ENCODE data around the gene ARG1. TPM values are rescaled to one million over a fixed set of nuclear protein-coding genes. Genes with fewer than 3 reads are reported as not detected.

ARG1 gene
- polyA plus RNA-seq = not detected in 2 replicates

GRCh38 chr6:131572686-131573415 lies at the start of gene ARG1:
Gene ARG1 (plus strand): TSS chr6:131573226. CDS start chr6:131573283, 57 bp downstream.

GRCh38 chr6:131627724-131628682 lies 55.0 kb downstream of the ARG1 start, which contains the start of gene MED23:
Gene MED23 (minus strand): TSS chr6:131628242. CDS start chr6:131628049, 193 bp downstream.

Other genes starting within 250 kb of the ARG1 start
- gene MED23, start 55.0 kb downstream of the ARG1 start, polyA plus RNA-seq = 11.3 and 13.9 TPM in 2 replicates
- 0.26 TPM in 1 of 2 replicates, not detected in the other for gene ENPP3, start 64.1 kb downstream of the ARG1 start, polyA plus RNA-seq
- not detected in 2 replicates for gene OR2A4, start 128.2 kb downstream of the ARG1 start, polyA plus RNA-seq
- gene CTAGE9, start 137.8 kb downstream of the ARG1 start, polyA plus RNA-seq = not detected in 2 replicates
- 3.1 and 7.2 TPM in 2 replicates for gene ENPP1, start 234.8 kb downstream of the ARG1 start, polyA plus RNA-seq

Measured in Purkinje cell (primary cell).